Muscle layer of colon (tissue), 2 donors: ENCODE data around the gene BEND7.
"Not testable (repeated sequence)": the region's sequence is repeated elsewhere in the genome, so short reads cannot be mapped to it uniquely, and the experiment has no call there.

Source experiments
- H3K27ac ChIP-seq: one replicate; pipeline ENCODE4 v1.7.0; 2013; ENCODE audit warnings: low read depth, mild to moderate bottlenecking, low read length, moderate library complexity
- H3K27me3 ChIP-seq, 2 donors: one replicate each; pipeline ENCODE4 v1.7.0; 2013; ENCODE audit warnings: low read length in 2 of 2, mild to moderate bottlenecking in 2 of 2; ENCODE audit not compliant: insufficient read depth in 2 of 2, control insufficient read depth in 1 of 2
- H3K36me3 ChIP-seq: one replicate; pipeline ENCODE4 v1.7.0; 2013; ENCODE audit warnings: mild to moderate bottlenecking, low read length; ENCODE audit not compliant: insufficient read depth
- H3K4me1 ChIP-seq: one replicate; pipeline ENCODE4 v1.7.0; 2013; ENCODE audit warnings: mild to moderate bottlenecking, low read length; ENCODE audit not compliant: insufficient read depth
- H3K4me3 ChIP-seq, 2 donors: one replicate each; pipeline ENCODE4 v1.7.0; 2013; ENCODE audit warnings: low read length in 2 of 2, low read depth in 1 of 2, mild to moderate bottlenecking in 1 of 2, moderate library complexity in 1 of 2
- H3K9ac ChIP-seq: one replicate; pipeline ENCODE4 v1.7.0; 2013; ENCODE audit warnings: low read length
- H3K9me3 ChIP-seq: one replicate; pipeline ENCODE4 v1.7.0; 2013; ENCODE audit warnings: mild to moderate bottlenecking, low read length
- donor health status: abdominal sarcoma.
- donor health status: Adenocarcinoma of cecum.

BEND7 gene

GRCh38 chr10:13537985-13538384 lies 9.2 kb upstream of the BEND7 start:
- H3K4me1 ChIP-seq, H3K36me3 ChIP-seq, H3K4me3 ChIP-seq, H3K27me3 ChIP-seq, H3K27ac ChIP-seq, H3K9me3 ChIP-seq, H3K9ac ChIP-seq: not testable (repeated sequence)

GRCh38 chr10:13536674-13537366 lies 8.0 kb upstream of the BEND7 start:
- Histone ChIP-seq H3K36me3 (no peaks in the 10 kb centered on the region), H3K9me3 (no peaks in the 10 kb centered on the region), H3K4me3 (no peak overlapping the region), H3K27ac (no peak overlapping the region), H3K4me1 (no peaks in the 10 kb centered on the region), H3K27me3 (no peaks in the 10 kb centered on the region), H3K9ac (no peak overlapping the region)

GRCh38 chr10:13535346-13535745 lies 6.5 kb upstream of the BEND7 start:
- Histone ChIP-seq H3K9me3 (no peaks in the 10 kb centered on the region), H3K9ac (no peak overlapping the region), H3K36me3 (no peaks in the 10 kb centered on the region), H3K4me3 (no peak overlapping the region), H3K27ac (no peak overlapping the region), H3K4me1 (no peaks in the 10 kb centered on the region), H3K27me3 (no peaks in the 10 kb centered on the region)

- Histone ChIP-seq H3K27ac (peak overlapping the region; percentile 77), H3K4me1 (peaks cover 7% of the 10 kb centered on the region), H3K9ac (peak overlapping the region; percentile 75), H3K9me3 (no peaks in the 10 kb centered on the region), H3K36me3 (no peaks in the 10 kb centered on the region), H3K27me3 (no peaks in the 10 kb centered on the region), H3K4me3 (peak overlapping the region; percentile 18 to 71)
Measured at GRCh38 chr10:13529714-13529973, 830 bp upstream of the BEND7 start.

- peak overlapping the region; percentile 70 for H3K9ac ChIP-seq
- H3K36me3 ChIP-seq: no peaks in the 10 kb centered on the region
- no peaks in the 10 kb centered on the region for H3K9me3 ChIP-seq
- peak overlapping the region; percentile 80 for H3K27ac ChIP-seq
- H3K27me3 ChIP-seq: no peaks in the 10 kb centered on the region
- peaks cover 7% of the 10 kb centered on the region for H3K4me1 ChIP-seq
- H3K4me3 ChIP-seq: peak overlapping the region; percentile 68
Measured at GRCh38 chr10:13528123-13528874, 515 bp downstream of the BEND7 start.

- Histone ChIP-seq H3K36me3 (no peaks in the 10 kb centered on the region), H3K9ac (peak overlapping the region; percentile 70), H3K4me3 (peak overlapping the region; percentile 68), H3K27ac (peak overlapping the region; percentile 80), H3K27me3 (no peaks in the 10 kb centered on the region), H3K9me3 (no peaks in the 10 kb centered on the region), H3K4me1 (peaks cover 7% of the 10 kb centered on the region)
Measured at GRCh38 chr10:13527864-13528122, 1.0 kb downstream of the BEND7 start.

- peak overlapping the region; percentile 68 for H3K4me3 ChIP-seq
- H3K27me3 ChIP-seq: no peaks in the 10 kb centered on the region
- peaks cover 7% of the 10 kb centered on the region for H3K4me1 ChIP-seq
- no peaks in the 10 kb centered on the region for H3K9me3 ChIP-seq
- H3K27ac ChIP-seq: peak overlapping the region; percentile 80
- H3K9ac ChIP-seq: peak overlapping the region; percentile 70
- no peaks in the 10 kb centered on the region for H3K36me3 ChIP-seq
Measured at GRCh38 chr10:13526948-13527863, 1.6 kb downstream of the BEND7 start.

GRCh38 chr10:13525663-13526062 lies 3.2 kb downstream of the BEND7 start:
- Histone ChIP-seq H3K27me3 (no peaks in the 10 kb centered on the region), H3K4me3 (no peak overlapping the region), H3K4me1 (peaks cover 10% of the 10 kb centered on the region), H3K27ac (no peak overlapping the region), H3K36me3 (no peaks in the 10 kb centered on the region), H3K9me3 (no peaks in the 10 kb centered on the region), H3K9ac (no peak overlapping the region)

- H3K9me3 ChIP-seq: no peaks in the 10 kb centered on the region
- no peak overlapping the region for H3K4me3 ChIP-seq
- H3K36me3 ChIP-seq: no peaks in the 10 kb centered on the region
- peaks cover 19% of the 10 kb centered on the region for H3K4me1 ChIP-seq
- H3K27ac ChIP-seq: no peak overlapping the region
- H3K27me3 ChIP-seq: no peaks in the 10 kb centered on the region
- no peak overlapping the region for H3K9ac ChIP-seq
Measured at GRCh38 chr10:13521026-13521425, 7.8 kb downstream of the BEND7 start.

GRCh38 chr10:13520194-13520593 lies 8.6 kb downstream of the BEND7 start:
- H3K4me1 ChIP-seq: peaks cover 19% of the 10 kb centered on the region
- no peaks in the 10 kb centered on the region for H3K9me3 ChIP-seq
- H3K4me3 ChIP-seq: no peak overlapping the region
- no peaks in the 10 kb centered on the region for H3K36me3 ChIP-seq
- no peaks in the 10 kb centered on the region for H3K27me3 ChIP-seq
- no peak overlapping the region for H3K27ac ChIP-seq
- H3K9ac ChIP-seq: no peak overlapping the region

- no peaks in the 10 kb centered on the region for H3K27me3 ChIP-seq
- H3K36me3 ChIP-seq: no peaks in the 10 kb centered on the region
- H3K4me1 ChIP-seq: peaks cover 19% of the 10 kb centered on the region
- H3K4me3 ChIP-seq: peak overlapping the region in 1 of 2 donors; percentile 22
- H3K9me3 ChIP-seq: no peaks in the 10 kb centered on the region
- H3K27ac ChIP-seq: no peak overlapping the region
- no peak overlapping the region for H3K9ac ChIP-seq
Measured at GRCh38 chr10:13518076-13518692, 10.6 kb downstream of the BEND7 start.
